HK-2 (cell line): ENCODE data around the gene TDG.
"Not testable (repeated sequence)": the region's sequence is repeated elsewhere in the genome, so short reads cannot be mapped to it uniquely, and the experiment has no call there.

Experiments used
- DNase-seq: peaks from one replicate; pipeline ENCODE4 v3.0.0-alpha.2; 2018; ENCODE audit not compliant: unreplicated experiment

TDG gene

GRCh38 chr12:103960616-103961227 is 5.0 kb upstream of the TDG start:
- DNase-seq: no peak

GRCh38 chr12:103962493-103962892 is 3.2 kb upstream of the TDG start:
- no peak for DNase-seq

- DNase-seq: no peak
These were observed 867 bp upstream of the TDG start for GRCh38 chr12:103964805-103965204.

GRCh38 chr12:103965255-103965589 is 450 bp upstream of the TDG start:
- DNase-seq: no peak

- DNase-seq: no peak
These were observed 1.1 kb downstream of the TDG start for GRCh38 chr12:103966736-103967135.

- no peak for DNase-seq
These were observed 3.7 kb downstream of the TDG start for GRCh38 chr12:103969391-103969790.

- DNase-seq: no peak
These were observed 8.2 kb downstream of the TDG start for GRCh38 chr12:103973909-103974308.

GRCh38 chr12:103975368-103975767 is 9.7 kb downstream of the TDG start:
- DNase-seq: no peak

GRCh38 chr12:103978384-103978982 is 12.8 kb downstream of the TDG start:
- no peak for DNase-seq

- DNase-seq: no peak
These were observed 21.2 kb downstream of the TDG start for GRCh38 chr12:103986829-103987228.

- DNase-seq: no peak
These were observed 28.6 kb downstream of the TDG start for GRCh38 chr12:103994235-103994634.

- no peak for DNase-seq
These were observed 30.9 kb downstream of the TDG start for GRCh38 chr12:103996595-103996994.

- DNase-seq: no peak
These were observed 31.7 kb downstream of the TDG start for GRCh38 chr12:103997286-103997900.

GRCh38 chr12:103998976-103999375 is 33.3 kb downstream of the TDG start:
- DNase-seq: no peak

GRCh38 chr12:104000807-104001434 is 35.2 kb downstream of the TDG start:
- no peak for DNase-seq

GRCh38 chr12:104002686-104003085 is 37.0 kb downstream of the TDG start:
- no peak for DNase-seq

- DNase-seq: no peak
These were observed 37.9 kb downstream of the TDG start for GRCh38 chr12:104003596-104003995.

GRCh38 chr12:104006929-104007328 is 41.3 kb downstream of the TDG start:
- no peak for DNase-seq

GRCh38 chr12:104010121-104010520 is 44.4 kb downstream of the TDG start:
- no peak for DNase-seq

- no peak for DNase-seq
These were observed 45.0 kb downstream of the TDG start for GRCh38 chr12:104010606-104011169.

- DNase-seq: no peak
These were observed 45.6 kb downstream of the TDG start for GRCh38 chr12:104011253-104011652.

GRCh38 chr12:104012331-104012730 is 46.7 kb downstream of the TDG start:
- DNase-seq: no peak

GRCh38 chr12:104021862-104022261 is 56.2 kb downstream of the TDG start:
- DNase-seq: not testable (repeated sequence)
